ENCODE data around the gene HOXA9. TPM values are rescaled to one million over a fixed set of nuclear protein-coding genes. Genes with fewer than 3 reads are reported as not detected.
A peak's percentile ranks its signal among the peaks of the same experiment; 100 is the strongest.

The HOXA9 gene
- total RNA-seq, 2 donors from 2014 or later: not detected

DNA sequence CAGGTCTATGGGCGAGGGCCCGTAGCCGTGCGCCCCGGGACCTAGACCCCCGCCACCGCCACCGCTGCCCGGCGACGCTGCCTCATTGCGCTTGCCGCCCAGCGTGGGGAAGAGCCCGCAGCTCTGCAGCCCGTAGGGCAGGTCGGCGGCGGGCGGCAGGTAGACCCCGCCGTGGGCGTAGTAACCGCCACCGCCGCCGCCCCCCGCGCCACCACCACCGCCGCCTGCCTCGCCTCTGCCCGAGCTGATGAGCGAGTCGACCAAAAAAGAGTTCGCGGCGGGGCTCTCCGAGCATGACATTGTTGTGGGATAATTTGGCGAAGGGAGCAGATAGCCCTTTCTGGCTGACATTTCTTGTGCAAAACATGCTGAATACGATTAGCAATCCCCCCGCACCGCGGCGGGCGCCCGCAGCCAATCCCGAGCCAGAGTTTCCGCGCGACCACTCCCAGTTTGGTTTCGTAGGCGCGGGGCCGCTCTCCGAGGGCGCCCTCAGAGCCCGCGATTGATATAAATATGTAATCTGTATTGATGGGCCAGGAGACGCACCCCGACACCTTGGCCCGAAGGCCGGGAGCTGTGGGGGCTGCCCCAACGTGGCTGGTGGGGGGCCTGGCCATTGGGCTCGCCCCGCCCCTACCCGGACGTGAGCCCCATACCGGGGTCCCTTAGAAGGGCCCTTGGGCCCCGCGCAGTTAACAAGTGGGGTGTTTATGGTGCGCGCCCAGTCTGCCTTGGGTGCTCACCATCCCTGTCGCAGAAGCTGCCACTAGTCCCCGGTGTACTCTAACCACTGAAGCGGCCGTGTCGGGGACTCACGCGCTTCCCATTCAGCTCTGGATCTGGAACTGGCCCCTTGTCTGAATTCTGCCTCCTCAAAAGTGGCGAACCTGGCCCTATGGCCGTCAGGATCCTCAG is 8.9 kb upstream of the HOXA9 start, which contains the start of gene HOXA10:
Gene HOXA10 (minus strand): TSS at position 365 of the 918 bp plus-strand sequence. CDS start 14 bp downstream, at position 351.
- Mint-ChIP-seq H3K36me3 (peaks cover 0 to 12% of the 10 kb centered on the region in 2 donors), H3K27ac (no peak within 1 kb of the TSS), H3K9me3 (no peaks in the 10 kb centered on the region)
- DNase-seq (ENCODE audit: low spot score in 2 of 2) (peak in 1 of 2 donors; percentile 50), ATAC-seq (no peak)

DNA sequence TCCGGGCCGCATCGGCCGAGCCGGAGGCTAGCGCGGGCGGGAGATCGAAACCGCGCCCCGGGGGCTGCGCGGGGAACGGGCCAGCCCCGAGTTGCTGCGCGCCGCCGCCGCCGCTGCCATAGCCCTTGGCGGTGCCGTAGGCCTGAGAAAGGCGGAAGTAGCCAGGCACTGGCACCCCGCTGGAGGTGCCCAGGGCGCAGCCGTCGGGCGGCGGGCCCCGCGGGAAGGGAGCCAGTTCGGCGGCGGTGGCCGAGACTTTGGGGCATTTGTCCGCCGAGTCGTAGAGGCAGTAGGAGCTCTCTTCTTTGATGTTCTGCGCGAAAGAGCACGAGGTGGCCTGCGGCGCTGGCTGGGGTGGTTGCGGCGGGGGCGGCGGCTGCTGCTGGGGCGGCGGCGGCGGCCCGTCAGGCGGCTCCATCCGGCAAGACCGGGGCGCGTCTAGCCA is 8.2 kb upstream of the HOXA9 start:
- DNase-seq (ENCODE audit: low spot score in 2 of 2) (peak in 1 of 2 donors; percentile 52), ATAC-seq (peak; percentile 59 to 62)
- Mint-ChIP-seq H3K36me3 (peaks cover 0 to 17% of the 10 kb centered on the region in 2 donors), H3K27ac (no peak overlapping the region), H3K9me3 (no peaks in the 10 kb centered on the region)

DNA sequence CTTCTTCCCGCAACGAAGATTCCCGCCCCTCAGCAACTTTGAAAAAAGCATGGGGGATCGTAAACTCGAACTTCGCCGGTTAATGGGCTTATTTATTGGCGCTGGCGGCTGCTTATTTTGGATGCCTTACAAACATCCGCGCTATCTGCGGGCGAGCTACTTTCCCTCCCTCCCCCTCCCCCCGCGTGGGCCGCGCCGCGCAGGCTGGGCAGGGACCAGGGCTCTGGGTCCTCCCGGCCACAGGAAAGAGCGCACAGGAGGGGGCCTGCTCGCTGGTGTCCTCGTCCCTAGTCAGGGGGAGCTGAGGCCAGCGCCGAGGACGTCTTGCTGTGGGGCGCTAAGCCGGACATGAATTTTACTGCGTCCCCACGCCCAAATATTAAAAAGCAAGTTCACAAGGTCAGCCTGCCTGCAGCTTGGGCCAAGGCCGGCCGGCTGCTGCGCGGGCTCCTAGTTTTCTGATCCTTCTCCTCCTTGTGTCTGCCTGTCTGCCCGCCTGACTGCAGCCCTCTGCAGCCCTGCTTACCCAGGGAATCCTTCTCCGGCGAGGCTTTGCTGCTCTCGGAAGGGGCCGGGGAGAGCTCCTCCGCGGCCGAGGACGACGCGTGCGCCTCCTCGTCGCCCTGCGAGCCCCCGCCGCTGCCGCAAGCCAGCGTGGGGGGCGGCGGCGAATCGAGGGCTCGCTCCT is 7.6 kb upstream of the HOXA9 start:
- DNase-seq (ENCODE audit: low spot score in 2 of 2): peak in 1 of 2 donors; percentile 50

GRCh38 chr7:27172315-27172774 is 7.0 kb upstream of the HOXA9 start:
- H3K27ac Mint-ChIP-seq: peak overlapping the region in 1 of 2 donors; percentile 94
- ATAC-seq: no peak
- H3K36me3 Mint-ChIP-seq: peaks cover 0 to 19% of the 10 kb centered on the region in 2 donors
- no peaks in the 10 kb centered on the region for H3K9me3 Mint-ChIP-seq
- DNase-seq (ENCODE audit: low spot score in 2 of 2): peak in 1 of 2 donors; percentile 6

More for the DNA sequence above, 7.6 kb upstream of the HOXA9 start:
- Mint-ChIP-seq H3K27ac (no peak overlapping the region), H3K36me3 (peaks cover 0 to 19% of the 10 kb centered on the region in 2 donors), H3K9me3 (no peaks in the 10 kb centered on the region)
- peak; percentile 17 to 33 for ATAC-seq

DNA sequence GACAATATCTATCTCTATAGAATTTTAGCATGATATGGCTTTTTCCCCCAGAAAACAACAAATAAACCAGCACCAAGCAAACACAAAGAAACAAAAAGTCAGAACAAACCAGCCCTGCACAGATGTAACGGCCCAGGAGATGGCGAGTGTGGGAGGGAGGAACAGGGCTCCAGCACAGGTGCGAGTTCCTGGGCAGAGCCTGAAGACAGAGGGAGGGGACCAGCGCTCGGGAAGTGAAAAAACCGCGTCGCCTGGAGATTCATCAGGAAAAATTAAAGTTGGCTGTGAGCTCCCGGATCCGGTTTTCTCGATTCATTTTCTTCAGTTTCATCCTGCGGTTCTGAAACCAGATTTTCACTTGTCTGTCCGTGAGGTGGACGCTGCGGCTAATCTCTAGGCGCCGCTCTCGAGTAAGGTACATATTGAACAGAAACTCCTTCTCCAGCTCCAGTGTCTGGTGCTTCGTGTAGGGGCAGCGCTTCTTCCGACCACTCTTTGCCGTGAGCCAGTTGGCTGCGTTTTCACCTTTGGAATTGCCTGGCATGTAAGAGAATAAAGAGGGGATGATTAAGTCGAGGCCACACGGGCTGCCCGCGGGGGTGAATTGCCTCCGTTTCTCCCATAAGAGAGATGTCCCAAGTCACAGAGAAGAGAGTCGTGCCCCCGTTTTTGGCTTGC is 6.4 kb upstream of the HOXA9 start:
- Mint-ChIP-seq H3K27ac (peak overlapping the region in 1 of 2 donors; percentile 94), H3K36me3 (peaks cover 0 to 19% of the 10 kb centered on the region in 2 donors), H3K9me3 (no peaks in the 10 kb centered on the region)
- ATAC-seq (no peak), DNase-seq (ENCODE audit: low spot score in 2 of 2) (no peak)

DNA sequence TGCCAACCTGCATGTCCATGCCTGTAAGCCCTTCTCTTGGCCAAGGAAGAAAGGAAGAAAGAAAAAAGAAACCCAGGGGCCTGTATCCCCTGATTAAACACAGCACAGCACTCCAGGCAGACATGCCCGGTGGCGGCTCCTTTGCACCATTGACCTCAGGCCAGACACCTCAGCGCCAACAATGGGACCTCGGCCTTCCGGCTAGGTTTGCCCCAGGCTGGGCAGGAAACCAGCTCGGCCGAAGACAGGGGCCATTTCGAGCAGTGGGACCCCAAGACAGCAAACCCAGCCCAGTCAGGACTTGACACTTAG is 5.9 kb upstream of the HOXA9 start:
- Mint-ChIP-seq H3K9me3 (no peaks in the 10 kb centered on the region), H3K27ac (peak overlapping the region in 1 of 2 donors; percentile 36), H3K36me3 (peaks cover 0 to 19% of the 10 kb centered on the region in 2 donors)
- ATAC-seq (no peak), DNase-seq (ENCODE audit: low spot score in 2 of 2) (no peak)

DNA sequence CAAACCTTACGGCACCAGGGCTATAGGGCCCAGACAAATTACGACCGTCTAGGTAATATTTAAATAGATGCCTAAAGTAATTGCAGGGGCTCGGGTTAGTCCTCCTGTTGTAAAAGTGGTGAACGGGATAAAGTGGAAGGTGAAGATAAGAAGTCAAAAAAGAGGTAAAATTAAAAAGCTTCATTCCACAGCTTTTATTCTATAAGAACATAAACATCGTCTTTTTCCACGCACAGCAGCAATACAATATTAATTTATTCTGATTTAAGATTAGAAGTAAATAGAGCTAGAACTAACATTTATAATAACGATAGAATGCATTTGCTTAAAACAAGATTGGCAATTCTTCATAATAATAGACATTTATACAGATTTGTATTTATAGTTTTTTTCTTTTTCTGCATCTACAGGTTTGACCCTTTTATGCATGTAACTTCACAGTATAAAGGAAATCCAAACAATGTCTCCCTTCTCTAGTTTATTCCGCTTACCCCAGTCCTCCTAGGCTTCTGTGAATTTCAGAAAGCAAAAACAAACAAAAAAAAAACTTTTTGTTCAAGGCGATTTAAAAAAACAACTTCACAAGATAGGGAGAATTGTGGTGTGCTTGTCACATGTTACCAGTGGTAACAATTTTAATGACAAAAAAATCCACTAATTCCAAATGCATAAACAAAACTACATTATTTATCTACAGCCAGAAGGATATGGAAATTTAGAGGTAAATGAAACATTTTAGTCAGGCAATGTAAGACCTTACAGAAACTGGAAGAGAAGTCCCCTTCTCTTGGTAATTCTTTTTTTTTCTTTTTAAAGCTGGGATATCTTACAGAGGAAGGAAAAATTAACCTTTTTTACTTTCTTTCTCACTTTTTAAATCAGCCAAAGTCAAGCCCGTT is 5.3 kb upstream of the HOXA9 start:
- no peak for DNase-seq (ENCODE audit: low spot score in 2 of 2)

DNA sequence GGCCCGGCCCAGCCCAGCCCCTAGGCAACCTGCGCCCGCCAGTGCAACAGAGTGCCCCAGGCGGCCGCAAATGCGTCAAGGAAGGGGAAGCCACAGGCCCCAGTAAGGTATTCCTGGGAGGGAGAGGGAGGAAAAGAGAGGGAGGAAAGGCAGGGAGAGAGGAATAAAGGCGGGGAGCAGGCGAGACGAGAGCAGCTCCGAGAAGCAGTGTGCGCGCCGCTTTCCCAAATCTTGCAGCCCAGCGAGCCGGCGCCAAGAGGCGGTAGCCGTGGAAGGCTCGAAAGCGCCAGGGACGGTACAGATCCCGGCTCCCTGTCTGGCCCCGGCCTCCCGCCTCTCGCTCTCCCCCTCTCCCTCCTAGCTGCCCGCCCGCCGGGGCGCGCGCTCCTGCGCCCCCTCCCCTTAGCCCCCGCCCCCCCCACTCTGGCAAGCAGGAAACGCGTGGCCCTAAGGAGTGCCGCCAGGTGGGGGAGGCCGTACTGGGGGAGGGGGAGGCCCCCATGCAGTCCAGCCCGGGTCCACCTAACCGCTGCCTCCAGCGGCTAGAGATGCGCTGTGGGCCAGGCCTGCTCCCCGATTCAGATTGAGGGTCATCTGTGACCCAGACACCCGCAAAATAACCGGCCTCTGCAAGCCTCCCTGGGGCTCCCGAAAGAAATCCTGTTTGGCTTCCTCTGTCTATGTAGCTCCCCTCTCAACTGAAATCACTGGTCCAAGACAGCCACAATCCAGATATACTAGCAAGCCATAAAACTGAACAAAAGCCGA is 4.5 kb upstream of the HOXA9 start:
- H3K27ac Mint-ChIP-seq: no peak overlapping the region
- DNase-seq (ENCODE audit: low spot score in 2 of 2): no peak
- H3K9me3 Mint-ChIP-seq: no peaks in the 10 kb centered on the region
- no peak for ATAC-seq
- peaks cover 0 to 19% of the 10 kb centered on the region in 2 donors for H3K36me3 Mint-ChIP-seq

More for the DNA sequence above, 5.3 kb upstream of the HOXA9 start:
- H3K36me3 Mint-ChIP-seq: peaks cover 0 to 19% of the 10 kb centered on the region in 2 donors
- no peaks in the 10 kb centered on the region for H3K9me3 Mint-ChIP-seq
- H3K27ac Mint-ChIP-seq: peak overlapping the region in 1 of 2 donors; percentile 36
- no peak for ATAC-seq

DNA sequence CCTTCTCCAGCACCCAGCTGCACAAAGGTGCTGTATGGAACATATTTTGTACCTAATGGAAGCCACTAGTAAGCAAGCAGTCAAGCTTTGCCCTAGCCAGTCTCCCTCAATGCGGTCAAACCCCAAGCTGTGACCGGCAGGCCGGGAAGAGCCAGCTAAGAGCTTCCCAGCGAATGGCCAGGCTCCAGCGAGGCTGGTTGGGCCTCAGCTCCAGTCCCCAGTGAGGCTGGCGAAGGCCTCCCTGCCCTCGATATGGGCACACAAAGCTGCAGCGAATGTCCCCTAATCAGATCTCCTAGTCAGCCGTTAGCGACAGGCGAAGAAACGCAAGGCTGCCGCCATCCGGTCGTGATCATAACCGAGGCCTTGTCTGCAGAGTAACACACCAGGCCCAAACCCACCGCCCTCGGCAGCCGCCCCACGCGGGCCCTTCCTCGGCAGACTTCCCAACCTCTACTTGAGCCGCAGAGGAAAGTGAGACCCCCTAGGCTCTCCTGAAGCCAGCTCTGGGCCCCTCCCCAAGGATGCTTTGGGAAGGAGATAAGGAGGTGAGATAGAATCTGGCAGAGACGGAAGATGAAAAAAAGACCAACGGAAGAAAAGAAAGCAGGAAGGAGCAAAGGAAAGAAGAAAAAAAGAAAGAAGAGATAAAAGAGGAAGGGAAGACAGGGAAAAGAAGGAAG is 3.1 kb upstream of the HOXA9 start:
- Mint-ChIP-seq H3K36me3 (peaks cover 0 to 19% of the 10 kb centered on the region in 2 donors), H3K9me3 (no peaks in the 10 kb centered on the region), H3K27ac (peak overlapping the region in 1 of 2 donors; percentile 58)
- ATAC-seq (peak in 1 of 2 donors; percentile 59), DNase-seq (ENCODE audit: low spot score in 2 of 2) (no peak)

DNA sequence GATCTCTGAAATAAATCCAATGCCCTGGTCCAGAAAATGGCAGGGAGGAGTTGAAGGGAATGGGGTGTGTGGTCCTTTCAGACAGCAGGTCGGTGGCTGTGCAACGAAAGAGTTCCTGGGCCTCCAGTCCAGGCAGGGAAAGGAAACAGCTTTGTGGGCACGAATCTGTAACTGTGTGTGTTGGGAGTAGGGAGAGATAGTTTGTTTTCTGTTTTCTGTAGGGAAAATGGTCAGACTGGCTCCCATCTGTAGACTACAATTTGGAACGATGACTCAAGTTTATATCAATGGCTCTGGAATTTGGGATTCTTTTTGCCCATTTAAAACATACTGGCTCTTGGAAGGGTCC is 2.6 kb upstream of the HOXA9 start:
- no peak for ATAC-seq
- Mint-ChIP-seq H3K9me3 (no peaks in the 10 kb centered on the region), H3K36me3 (peaks cover 0 to 19% of the 10 kb centered on the region in 2 donors), H3K27ac (peak overlapping the region in 1 of 2 donors; percentile 93)
- no peak for DNase-seq (ENCODE audit: low spot score in 2 of 2)

- H3K36me3 Mint-ChIP-seq: peaks cover 0 to 13% of the 10 kb centered on the region in 2 donors
- no peak for DNase-seq (ENCODE audit: low spot score in 2 of 2)
- H3K27ac Mint-ChIP-seq: peak overlapping the region in 1 of 2 donors; percentile 93
- no peak for ATAC-seq
- H3K9me3 Mint-ChIP-seq: no peaks in the 10 kb centered on the region
Measured at GRCh38 chr7:27166531-27167505, 1.5 kb upstream of the HOXA9 start.

GRCh38 chr7:27165996-27166530 is 726 bp upstream of the HOXA9 start:
- ATAC-seq: no peak
- no peak for DNase-seq (ENCODE audit: low spot score in 2 of 2)
- H3K9me3 Mint-ChIP-seq: no peaks in the 10 kb centered on the region
- peaks cover 0 to 7% of the 10 kb centered on the region in 2 donors for H3K36me3 Mint-ChIP-seq
- H3K27ac Mint-ChIP-seq: peak overlapping the region in 1 of 2 donors; percentile 94

DNA sequence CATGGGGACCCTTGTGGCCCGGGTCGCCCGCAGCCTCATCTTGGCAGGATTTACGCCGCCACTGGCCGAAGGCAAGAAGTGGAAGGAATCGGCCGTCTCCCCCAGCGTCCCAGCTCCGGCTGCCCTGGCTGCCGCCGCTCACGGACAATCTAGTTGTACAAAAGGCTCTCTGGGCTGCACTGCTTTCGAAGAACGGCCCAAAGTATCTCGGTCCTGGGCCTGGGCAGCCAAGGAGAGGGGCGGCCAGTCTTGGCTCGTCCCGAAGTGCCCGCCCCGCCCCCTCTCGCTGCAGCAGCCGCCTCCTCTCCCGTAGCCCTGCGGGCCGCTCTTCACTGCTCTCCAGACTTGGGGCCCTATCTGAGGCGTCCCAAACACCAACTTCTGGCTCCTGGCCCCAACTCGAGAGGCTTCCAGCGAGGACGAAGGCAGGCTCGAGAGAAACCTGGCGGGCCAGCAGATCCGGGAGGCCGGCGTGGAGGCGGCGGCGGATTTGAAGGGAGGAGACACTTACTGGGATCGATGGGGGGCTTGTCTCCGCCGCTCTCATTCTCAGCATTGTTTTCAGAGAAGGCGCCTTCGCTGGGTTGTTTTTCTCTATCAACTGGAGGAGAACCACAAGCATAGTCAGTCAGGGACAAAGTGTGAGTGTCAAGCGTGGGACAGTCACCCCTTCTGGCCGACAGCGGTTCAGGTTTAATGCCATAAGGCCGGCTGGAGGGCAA is 809 bp downstream of the HOXA9 start:
- peaks cover 0 to 7% of the 10 kb centered on the region in 2 donors for H3K36me3 Mint-ChIP-seq
- ATAC-seq (no peak), DNase-seq (ENCODE audit: low spot score in 2 of 2) (no peak)
- no peaks in the 10 kb centered on the region for H3K9me3 Mint-ChIP-seq
- H3K27ac Mint-ChIP-seq: peak overlapping the region in 1 of 2 donors; percentile 81
